RKO (cell line): ENCODE results near the gene GDPD3.

ENCODE experiments used
- DNase-seq: peaks from one replicate; pipeline ENCODE4 v3.0.0-alpha.2; 2016; ENCODE audit warnings: low spot score

GDPD3 gene

DNA sequence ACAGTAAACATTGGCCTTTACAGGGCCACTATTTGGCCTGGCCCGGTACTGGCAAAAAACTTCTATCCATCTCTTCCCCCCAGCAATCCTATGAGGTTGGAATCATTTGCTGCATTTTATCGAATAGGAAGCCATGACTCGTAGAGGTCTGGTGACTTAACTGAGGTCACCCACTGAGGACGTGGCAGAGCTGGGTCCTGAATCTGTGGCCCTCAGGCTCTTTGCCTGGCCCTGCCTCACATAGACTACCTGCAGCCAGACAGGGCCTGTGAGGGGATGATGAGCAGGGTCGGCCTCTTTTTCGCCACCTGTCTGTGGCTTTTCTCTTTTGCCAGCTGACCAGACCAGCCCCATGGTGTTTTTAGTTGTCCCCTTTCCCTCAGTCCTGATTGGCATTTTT, 35.7 kb downstream of the GDPD3 start:
- DNase-seq = peak; percentile 65

DNA sequence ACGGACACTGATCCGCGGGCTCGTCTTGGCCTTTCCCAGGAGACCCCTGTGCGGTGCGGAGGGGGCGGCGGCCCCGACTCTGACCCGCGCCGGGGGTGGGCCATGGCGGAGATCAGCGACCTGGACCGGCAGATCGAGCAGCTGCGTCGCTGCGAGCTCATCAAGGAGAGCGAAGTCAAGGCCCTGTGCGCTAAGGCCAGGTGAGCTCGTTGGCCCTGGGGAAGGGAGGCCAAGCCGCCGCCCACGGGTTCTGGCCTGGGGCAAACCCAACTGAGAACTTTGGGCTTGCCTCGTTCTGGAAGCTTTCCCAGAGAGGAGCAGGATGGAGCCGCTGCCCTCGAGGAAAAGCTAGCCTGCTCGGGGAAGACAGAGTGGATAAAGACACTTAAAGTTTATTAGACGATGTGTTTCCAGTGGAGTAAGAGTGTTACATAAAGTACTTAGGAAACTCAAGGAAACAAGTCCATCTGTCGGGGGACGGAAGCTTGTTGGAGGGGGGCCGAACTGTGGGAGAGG, 37.0 kb downstream of the GDPD3 start:
- no peak for DNase-seq

DNA sequence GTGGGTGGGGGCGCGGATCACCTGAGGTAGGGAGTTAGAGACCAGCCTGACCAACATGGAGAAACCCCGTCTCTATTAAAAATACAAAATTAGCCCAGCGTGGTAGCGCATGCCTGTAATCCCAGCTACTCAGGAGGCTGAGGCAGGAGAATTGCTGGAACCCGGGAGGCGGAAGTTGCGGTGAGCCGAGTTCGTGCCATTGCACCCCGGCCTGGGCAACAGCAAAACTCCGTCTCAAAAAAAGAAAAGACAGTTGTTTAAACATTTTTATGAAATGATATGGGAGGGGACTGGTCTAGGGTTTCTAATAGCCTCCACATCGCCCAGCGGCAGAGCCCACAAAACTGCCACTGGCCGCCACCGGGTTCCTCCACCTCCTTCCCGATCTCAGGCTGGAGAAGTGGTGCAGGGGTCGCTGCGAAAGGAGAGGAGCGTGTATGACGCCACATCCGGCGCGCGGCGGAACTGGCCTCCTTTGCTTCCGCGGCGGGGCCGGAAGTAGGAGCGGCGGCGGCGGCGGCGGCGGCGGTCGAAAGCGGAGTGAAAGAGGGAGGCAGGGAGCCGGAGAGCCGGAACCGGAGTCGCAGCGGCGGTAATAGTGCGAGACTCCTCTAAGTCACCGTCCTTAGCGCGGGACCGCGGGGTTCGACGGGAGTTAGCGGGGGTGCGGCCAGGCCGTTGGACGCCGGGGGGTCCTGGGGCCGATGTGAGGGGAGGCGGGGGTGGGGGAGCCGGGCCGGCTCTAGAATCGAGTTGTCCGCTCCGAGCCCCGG, 37.6 kb downstream of the GDPD3 start, which contains the start of gene PPP4C:
PPP4C (plus strand) TSS at position 492 of the 773 bp plus-strand sequence. CDS start 384 bp downstream, outside the sequence.
- peak; percentile 93 for DNase-seq

GRCh38 chr16:30070490-30070889, 42.8 kb downstream of the GDPD3 start:
- no peak for DNase-seq

DNA sequence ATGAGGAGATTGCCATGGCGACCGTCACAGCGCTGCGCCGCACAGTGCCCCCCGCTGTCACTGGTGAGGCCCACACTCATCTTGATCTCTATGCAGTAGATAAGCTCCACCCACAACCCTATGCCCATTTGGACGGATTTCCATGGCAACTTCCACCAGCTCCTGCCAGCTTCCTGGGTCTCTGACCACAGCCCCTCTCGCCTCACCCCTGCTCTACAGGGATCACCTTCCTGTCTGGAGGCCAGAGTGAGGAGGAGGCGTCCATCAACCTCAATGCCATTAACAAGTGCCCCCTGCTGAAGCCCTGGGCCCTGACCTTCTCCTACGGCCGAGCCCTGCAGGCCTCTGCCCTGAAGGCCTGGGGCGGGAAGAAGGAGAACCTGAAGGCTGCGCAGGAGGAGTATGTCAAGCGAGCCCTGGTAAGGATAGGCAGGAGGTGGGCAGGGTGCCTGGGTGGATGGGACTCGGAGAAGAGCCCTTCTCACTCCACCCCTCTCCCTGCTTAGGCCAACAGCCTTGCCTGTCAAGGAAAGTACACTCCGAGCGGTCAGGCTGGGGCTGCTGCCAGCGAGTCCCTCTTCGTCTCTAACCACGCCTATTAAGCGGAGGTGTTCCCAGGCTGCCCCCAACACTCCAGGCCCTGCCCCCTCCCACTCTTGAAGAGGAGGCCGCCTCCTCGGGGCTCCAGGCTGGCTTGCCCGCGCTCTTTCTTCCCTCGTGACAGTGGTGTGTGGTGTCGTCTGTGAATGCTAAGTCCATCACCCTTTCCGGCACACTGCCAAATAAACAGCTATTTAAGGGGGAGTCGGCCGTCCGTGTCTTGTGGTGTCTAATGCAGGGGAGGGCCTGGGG, 43.5 kb downstream of the GDPD3 start:
- DNase-seq = no peak

DNA sequence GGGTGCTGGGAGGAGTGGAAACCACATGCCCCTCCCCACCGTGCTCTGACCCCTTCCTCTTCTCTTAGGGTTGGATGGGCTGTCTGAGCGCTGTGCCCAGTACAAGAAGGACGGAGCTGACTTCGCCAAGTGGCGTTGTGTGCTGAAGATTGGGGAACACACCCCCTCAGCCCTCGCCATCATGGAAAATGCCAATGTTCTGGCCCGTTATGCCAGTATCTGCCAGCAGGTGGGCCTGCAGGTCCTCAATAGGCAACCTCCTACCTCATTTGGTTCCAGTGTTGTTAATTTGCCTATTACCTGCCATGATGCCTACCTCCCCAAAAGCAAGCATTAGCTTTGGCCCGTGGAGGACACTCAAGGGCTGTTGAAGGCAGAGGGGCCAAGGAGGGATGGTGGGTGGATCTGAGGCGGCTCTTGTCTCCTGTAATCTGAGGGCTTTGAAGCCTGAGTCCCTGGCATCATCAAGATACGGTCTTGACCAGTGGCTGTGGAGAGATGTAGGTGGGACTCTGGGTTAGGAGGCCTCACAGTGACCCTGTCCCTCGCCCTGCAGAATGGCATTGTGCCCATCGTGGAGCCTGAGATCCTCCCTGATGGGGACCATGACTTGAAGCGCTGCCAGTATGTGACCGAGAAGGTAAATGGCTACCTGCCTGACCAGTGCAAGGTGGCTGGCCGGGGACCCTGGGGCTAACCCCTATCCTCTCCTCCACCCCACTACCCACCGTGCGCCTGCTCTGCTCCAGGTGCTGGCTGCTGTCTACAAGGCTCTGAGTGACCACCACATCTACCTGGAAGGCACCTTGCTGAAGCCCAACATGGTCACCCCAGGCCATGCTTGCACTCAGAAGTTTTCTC, 44.4 kb downstream of the GDPD3 start:
- DNase-seq = peak; percentile 52

DNA sequence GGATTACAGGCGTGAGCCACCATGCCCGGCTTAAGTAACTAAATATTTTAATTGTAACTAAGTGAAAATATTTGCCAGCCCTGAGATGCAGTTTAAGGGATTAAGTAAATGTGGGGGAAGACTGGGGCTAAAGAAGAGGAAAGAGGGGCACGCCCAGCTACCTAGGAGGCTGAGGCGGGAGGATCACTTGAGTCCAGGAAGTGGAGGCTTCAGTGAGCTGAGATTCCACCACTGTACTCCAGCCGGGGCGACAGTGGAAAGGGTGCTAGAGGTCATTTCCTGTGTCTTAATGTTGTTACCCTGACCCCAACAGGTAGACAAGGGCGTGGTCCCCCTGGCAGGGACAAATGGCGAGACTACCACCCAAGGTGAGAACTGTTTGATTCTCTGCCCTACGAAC, 45.0 kb downstream of the GDPD3 start:
- DNase-seq = no peak

DNA sequence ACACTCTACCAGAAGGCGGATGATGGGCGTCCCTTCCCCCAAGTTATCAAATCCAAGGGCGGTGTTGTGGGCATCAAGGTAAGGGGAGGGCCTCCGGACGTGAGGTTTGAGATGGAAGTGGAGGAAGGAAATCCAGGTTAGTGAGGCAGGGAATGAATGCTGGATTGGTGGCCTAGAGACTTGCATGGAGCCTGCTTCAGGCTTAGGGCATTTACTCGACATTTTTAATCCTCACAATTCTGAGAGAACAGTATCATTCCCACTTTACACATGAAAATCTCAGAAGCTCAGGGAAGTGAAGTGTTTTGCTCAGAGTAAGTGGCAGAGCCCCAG, 45.8 kb downstream of the GDPD3 start:
- no peak for DNase-seq

- no peak for DNase-seq
These were observed 46.4 kb downstream of the GDPD3 start for GRCh38 chr16:30066761-30067583.

DNA sequence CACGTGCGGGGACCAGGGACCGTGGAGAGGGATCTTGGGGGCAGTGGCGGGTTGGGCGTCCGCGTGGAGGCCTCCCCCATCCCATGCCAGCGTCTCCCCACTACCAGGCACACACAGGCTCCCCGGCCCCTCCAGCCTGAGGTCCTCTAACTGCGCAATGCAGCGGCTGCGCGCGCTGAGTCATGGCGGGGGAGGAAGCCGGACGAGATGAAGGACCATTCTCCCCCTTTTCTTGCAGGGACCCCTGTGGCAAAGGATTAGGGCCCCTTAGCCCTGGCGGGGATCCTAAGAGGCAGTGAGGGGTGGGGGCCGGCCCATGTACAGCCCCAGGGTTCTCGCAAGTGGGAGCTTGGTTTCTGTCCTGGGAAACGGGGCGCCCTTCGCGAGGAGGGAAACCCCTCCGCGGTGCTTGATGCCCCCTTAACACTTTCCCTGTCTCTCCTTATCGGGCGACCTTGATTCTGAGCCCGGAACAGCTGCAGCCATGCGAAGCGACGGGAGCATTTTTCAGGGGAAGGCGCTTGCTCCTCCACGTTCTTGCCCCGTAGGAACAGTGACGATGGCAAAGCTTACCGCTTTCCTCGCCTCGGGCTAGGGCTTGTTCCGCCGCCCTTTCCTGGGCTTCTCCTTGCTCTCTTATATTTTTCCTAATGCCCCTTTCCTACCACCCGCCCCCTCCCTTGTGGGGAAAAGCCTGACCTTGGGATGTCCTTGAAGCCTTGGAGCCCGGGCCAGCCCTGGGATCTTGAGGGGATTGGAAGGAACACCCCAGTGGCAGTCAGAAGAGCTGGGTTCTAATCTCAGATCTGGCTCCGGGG, 47.2 kb downstream of the GDPD3 start:
- peak; percentile 78 for DNase-seq

- peak; percentile 98 for DNase-seq
These were observed 48.0 kb downstream of the GDPD3 start, which contains the start of gene ALDOA for GRCh38 chr16:30065102-30065942. ALDOA (plus strand) TSS chr16:30065760; CDS start chr16:30066898, 1,138 bp downstream.

DNA sequence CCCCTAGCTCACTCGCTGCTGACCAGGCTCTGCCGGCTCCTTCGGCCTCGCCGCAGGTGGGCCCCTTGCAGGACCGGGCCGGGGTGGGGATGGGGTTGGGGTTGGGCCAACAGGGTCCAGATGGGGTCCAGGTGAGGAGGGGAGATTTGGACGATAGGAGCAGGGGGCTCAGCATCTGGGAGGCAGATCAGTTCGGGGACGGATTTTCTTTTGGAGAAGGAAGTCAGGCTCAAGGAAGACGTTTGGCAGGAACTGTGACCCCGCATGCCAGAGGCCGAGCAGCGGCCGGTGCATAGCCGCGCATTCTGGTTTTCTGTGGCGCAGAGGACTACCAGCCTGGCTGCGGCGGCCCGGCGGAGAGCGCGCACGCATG, 48.6 kb downstream of the GDPD3 start:
- DNase-seq = no peak

- peak; percentile 84 for DNase-seq
These were observed 49.2 kb downstream of the GDPD3 start for GRCh38 chr16:30063893-30064728.

GRCh38 chr16:30063278-30063892, 50.0 kb downstream of the GDPD3 start:
- DNase-seq = no peak

GRCh38 chr16:30060836-30061554, 52.3 kb downstream of the GDPD3 start:
- DNase-seq = no peak

DNA sequence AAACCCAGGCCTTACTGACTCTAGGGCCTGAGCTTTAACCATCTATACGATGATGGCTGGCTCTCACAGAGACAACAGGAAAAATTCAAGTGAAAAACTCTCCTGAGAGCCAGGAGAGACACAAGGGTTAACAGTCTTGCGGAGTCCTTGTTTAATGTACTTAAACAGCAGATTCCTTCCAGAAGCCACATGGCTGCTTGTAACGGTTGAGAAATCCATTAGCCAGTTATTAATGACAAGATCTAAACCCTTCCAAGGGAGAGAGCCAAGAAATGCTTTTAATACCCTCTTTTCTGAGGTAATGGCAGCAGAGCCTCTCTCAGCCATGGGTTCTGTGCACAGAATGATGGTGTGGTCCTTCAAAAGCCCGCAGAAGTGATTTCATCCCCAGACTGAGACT, 53.0 kb downstream of the GDPD3 start:
- no peak for DNase-seq

- DNase-seq = no peak
These were observed 58.3 kb downstream of the GDPD3 start for GRCh38 chr16:30054959-30055553.
